CD4-positive, CD25-positive, alpha-beta regulatory T cell (primary cell): ENCODE results near the gene BTRC. TPM values are rescaled to one million over a fixed set of nuclear protein-coding genes. Genes with fewer than 3 reads are reported as not detected.

ENCODE experiments used
- ATAC-seq, 2 donors: fragments of 150-1000 bp; cut with Tn5 transposase; one replicate each; pipeline ENCODE4 v1.10.0; 2021; ENCODE audit warnings: low read depth in 2 of 2, moderate number of reproducible peaks in 2 of 2, moderate library complexity in 1 of 2
- DNase-seq, 3 donors: peaks; one replicate each; pipeline versions ENCODE4 v3.0.0 to v3.0.0-alpha.2; 2012 to 2022; ENCODE audit warnings: mixed read lengths in 1 of 3
- H3K27ac ChIP-seq: one replicate; pipeline ENCODE4 v1.7.0; 2013; ENCODE audit warnings: mild to moderate bottlenecking, low read length; ENCODE audit not compliant: insufficient read depth, poor library complexity, severe bottlenecking
- H3K27me3 ChIP-seq: one replicate; pipeline ENCODE4 v1.7.0; 2013; ENCODE audit warnings: low read length; ENCODE audit not compliant: control insufficient read depth, insufficient read depth
- H3K36me3 ChIP-seq: one replicate; pipeline ENCODE4 v1.7.0; 2013; ENCODE audit warnings: mild to moderate bottlenecking, low read length, moderate library complexity; ENCODE audit not compliant: control insufficient read depth, insufficient read depth
- H3K4me1 ChIP-seq: 2 replicates; pipeline ENCODE4 v1.7.0; 2013; ENCODE audit warnings: mild to moderate bottlenecking, low read length; ENCODE audit not compliant: insufficient read depth, control insufficient read depth, poor library complexity, severe bottlenecking
- H3K4me3 ChIP-seq: one replicate; pipeline ENCODE4 v1.7.0; 2013; ENCODE audit warnings: low read depth, mild to moderate bottlenecking, low read length, moderate library complexity
- H3K9me3 ChIP-seq, 2 experiments: 1 replicate in 1 of 2; 2 replicates in 1 of 2; pipeline ENCODE4 v1.7.0; 2013; ENCODE audit warnings: low read length in 2 of 2, mild to moderate bottlenecking in 1 of 2, moderate library complexity in 1 of 2; ENCODE audit not compliant: control insufficient read depth in 2 of 2
- H3K27ac Mint-ChIP-seq, 3 donors: one replicate each; pipeline ENCODE4 v1.8.0; 2020 to 2022; ENCODE audit warnings: mild to moderate bottlenecking in 3 of 3, mixed read lengths in 3 of 3, moderate library complexity in 2 of 3
- H3K27me3 Mint-ChIP-seq: one replicate; pipeline ENCODE4 v1.8.0; 2022; ENCODE audit warnings: mild to moderate bottlenecking, mixed read lengths
- H3K36me3 Mint-ChIP-seq: one replicate; pipeline ENCODE4 v1.8.0; 2020; ENCODE audit warnings: mixed read lengths
- H3K4me1 Mint-ChIP-seq, 4 donors: one replicate each; pipeline ENCODE4 v1.8.0; 2020 to 2022; ENCODE audit warnings: mixed read lengths in 4 of 4, mild to moderate bottlenecking in 1 of 4
- H3K4me3 Mint-ChIP-seq, 4 donors: one replicate each; pipeline ENCODE4 v1.8.0; 2020 to 2022; ENCODE audit warnings: mild to moderate bottlenecking in 4 of 4, mixed read lengths in 4 of 4, moderate library complexity in 3 of 4
- H3K9me3 Mint-ChIP-seq, 7 donors: one replicate each; pipeline ENCODE4 v1.8.0; 2020 to 2022; ENCODE audit warnings: mixed read lengths in 7 of 7, mild to moderate bottlenecking in 3 of 7, moderate library complexity in 2 of 7
- polyA plus RNA-seq, 4 donors: library from polyadenylated mRNA; unstranded; fragments of 300-500 nt; fragmentation: Illumina TruSeq; gene quantifications; one replicate each; pipeline ENCODE4 v1.2.3, GENCODE V29; 2021
- total RNA-seq: library from RNA; stranded (reverse); gene quantifications from one replicate; pipeline ENCODE4 v1.2.3, GENCODE V29; 2022

BTRC gene
- total and polyA plus RNA-seq, 5 donors from 2014 or later: 6.1 to 17.8 (median 8.9) TPM

DNA sequence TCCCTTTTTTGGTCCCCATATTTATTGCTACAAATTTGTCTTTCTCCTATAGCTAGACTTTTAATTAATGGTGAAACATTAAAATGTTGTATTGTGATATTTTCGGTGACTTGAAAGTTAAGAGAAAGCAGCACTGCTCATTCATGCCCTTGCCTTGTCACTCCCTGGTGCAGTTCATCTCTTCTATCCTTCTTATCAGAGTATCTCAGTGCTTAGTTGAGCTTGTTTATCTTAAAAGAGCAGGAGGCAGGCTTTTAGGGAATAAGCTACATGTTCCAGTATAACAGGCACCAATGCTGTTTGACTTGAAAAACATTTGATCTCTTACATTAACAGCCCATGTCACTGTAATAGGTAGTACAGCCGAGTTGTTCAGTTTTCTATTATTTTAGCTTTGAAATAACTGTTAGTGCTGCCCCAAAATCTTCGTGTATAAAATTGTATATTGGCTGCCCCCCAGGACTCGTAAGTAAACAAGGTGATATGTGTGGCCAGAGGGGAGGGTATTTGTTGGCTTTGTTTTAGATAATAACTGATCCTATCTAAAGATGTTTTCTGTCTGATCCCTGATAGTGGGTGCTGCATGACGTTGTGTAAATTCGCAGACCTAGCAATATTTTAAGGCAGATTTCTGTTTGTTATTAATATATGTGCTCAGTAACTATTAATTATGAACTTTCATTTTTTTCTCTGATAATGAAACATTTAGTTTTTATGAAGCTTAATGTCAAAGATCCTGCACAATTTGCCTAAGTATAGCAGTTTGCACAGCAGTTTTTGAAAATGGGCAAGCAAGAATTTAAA lies 96.5 kb downstream of the BTRC start:
- Histone ChIP-seq H3K27me3 (no peaks in the 10 kb centered on the region), H3K4me1 (peaks cover 5% of the 10 kb centered on the region), H3K4me3 (no peak overlapping the region), H3K27ac (no peak overlapping the region), H3K9me3 (no peaks in the 10 kb centered on the region), H3K36me3 (no peaks in the 10 kb centered on the region)
- no peak for DNase-seq
- Mint-ChIP-seq H3K4me1 (peaks cover 10 to 24% (median 15%) of the 10 kb centered on the region in 4 donors), H3K36me3 (no peaks in the 10 kb centered on the region), H3K4me3 (no peak overlapping the region), H3K9me3 (no peaks in the 10 kb centered on the region), H3K27ac (no peak overlapping the region), H3K27me3 (no peaks in the 10 kb centered on the region)
- ATAC-seq: no peak

GRCh38 chr10:101451261-101451660 lies 97.3 kb downstream of the BTRC start:
- Mint-ChIP-seq H3K27me3 (no peaks in the 10 kb centered on the region), H3K4me1 (peaks cover 7 to 24% (median 15%) of the 10 kb centered on the region in 4 donors), H3K27ac (no peak overlapping the region), H3K36me3 (no peaks in the 10 kb centered on the region), H3K9me3 (no peaks in the 10 kb centered on the region), H3K4me3 (no peak overlapping the region)
- Histone ChIP-seq H3K9me3 (no peaks in the 10 kb centered on the region), H3K27ac (no peak overlapping the region), H3K27me3 (no peaks in the 10 kb centered on the region), H3K4me3 (no peak overlapping the region), H3K36me3 (no peaks in the 10 kb centered on the region), H3K4me1 (peaks cover 5% of the 10 kb centered on the region)
- ATAC-seq: no peak
- no peak for DNase-seq

DNA sequence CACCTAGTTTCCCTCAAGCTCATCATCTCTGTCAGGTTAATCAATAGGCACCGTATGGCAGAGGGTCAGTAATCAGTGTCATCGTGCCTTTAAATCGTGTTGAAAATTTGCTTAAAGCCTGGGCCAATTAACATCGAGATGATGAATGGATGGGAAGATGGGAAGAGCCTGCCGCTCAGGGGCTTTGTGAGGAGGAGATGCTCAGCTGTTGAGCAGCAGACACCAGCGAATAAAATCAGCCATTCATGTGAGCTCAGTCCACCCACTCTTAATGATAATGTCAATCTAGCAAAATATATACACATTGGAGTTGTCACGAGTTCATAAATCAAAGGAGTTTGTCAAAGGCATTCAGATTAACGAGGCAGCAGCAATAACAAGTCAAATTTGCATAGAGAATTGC lies 97.7 kb downstream of the BTRC start:
- Mint-ChIP-seq H3K36me3 (no peaks in the 10 kb centered on the region), H3K4me1 (peaks cover 6 to 24% (median 15%) of the 10 kb centered on the region in 4 donors), H3K27ac (no peak overlapping the region), H3K9me3 (no peaks in the 10 kb centered on the region), H3K27me3 (no peaks in the 10 kb centered on the region), H3K4me3 (no peak overlapping the region)
- H3K4me1 ChIP-seq: peaks cover 5% of the 10 kb centered on the region
- DNase-seq (no peak), ATAC-seq (no peak)
- H3K36me3 ChIP-seq: no peaks in the 10 kb centered on the region
- no peaks in the 10 kb centered on the region for H3K27me3 ChIP-seq
- H3K9me3 ChIP-seq: no peaks in the 10 kb centered on the region
- no peak overlapping the region for H3K27ac ChIP-seq
- no peak overlapping the region for H3K4me3 ChIP-seq

DNA sequence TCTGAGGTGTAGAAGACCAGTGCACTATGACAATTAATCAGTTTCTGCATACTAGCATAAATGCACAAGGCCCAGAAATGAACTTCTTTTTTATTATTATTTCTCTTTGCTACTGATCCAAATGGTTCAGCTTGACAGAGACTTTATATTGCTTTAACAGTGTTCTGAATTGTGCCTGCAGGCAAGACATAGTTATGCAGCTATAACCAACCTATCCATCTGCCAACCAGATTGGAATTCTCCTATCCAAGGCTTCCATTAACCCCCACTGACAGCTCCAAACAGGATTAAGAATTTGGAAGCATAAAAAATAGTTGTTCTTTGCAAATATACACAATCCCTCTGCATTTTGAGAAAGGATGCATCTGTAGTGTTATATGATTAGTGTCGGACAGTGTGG lies 98.2 kb downstream of the BTRC start:
- no peak overlapping the region for H3K27ac ChIP-seq
- no peak overlapping the region for H3K4me3 ChIP-seq
- no peak overlapping the region for H3K4me3 Mint-ChIP-seq
- H3K9me3 Mint-ChIP-seq: no peaks in the 10 kb centered on the region
- ATAC-seq: no peak
- H3K36me3 Mint-ChIP-seq: no peaks in the 10 kb centered on the region
- H3K27me3 Mint-ChIP-seq: no peaks in the 10 kb centered on the region
- no peaks in the 10 kb centered on the region for H3K9me3 ChIP-seq
- DNase-seq: no peak
- H3K27ac Mint-ChIP-seq: no peak overlapping the region
- H3K4me1 Mint-ChIP-seq: peaks cover 8 to 24% (median 15%) of the 10 kb centered on the region in 4 donors
- no peaks in the 10 kb centered on the region for H3K27me3 ChIP-seq
- no peaks in the 10 kb centered on the region for H3K36me3 ChIP-seq
- H3K4me1 ChIP-seq: peaks cover 5% of the 10 kb centered on the region

DNA sequence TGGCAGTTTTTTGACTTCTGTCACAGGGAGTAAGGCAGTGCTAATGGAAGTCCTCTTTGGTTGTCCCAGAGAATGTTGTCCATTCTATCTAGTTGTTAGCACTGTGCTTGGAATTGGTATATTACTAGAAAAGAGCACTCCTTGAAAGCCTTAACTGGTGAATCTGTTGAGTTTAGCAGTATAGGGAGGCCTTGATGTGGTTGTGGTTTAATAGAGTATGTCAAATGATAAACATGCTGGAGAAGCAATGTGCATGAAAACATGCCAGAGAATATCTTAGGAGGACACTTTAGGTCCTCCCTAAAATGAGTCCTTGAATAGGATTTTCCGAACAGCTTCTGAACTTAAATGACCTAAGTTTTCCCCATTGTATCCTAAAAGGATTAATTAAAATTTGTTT lies 98.6 kb downstream of the BTRC start:
- no peak for ATAC-seq
- H3K4me3 ChIP-seq: peak overlapping the region; percentile 4
- H3K36me3 ChIP-seq: no peaks in the 10 kb centered on the region
- no peaks in the 10 kb centered on the region for H3K9me3 ChIP-seq
- H3K4me1 Mint-ChIP-seq: peaks cover 9 to 24% (median 15%) of the 10 kb centered on the region in 4 donors
- no peak overlapping the region for H3K27ac Mint-ChIP-seq
- H3K9me3 Mint-ChIP-seq: no peaks in the 10 kb centered on the region
- H3K4me3 Mint-ChIP-seq: no peak overlapping the region
- H3K27me3 Mint-ChIP-seq: no peaks in the 10 kb centered on the region
- peaks cover 5% of the 10 kb centered on the region for H3K4me1 ChIP-seq
- DNase-seq: no peak
- no peak overlapping the region for H3K27ac ChIP-seq
- H3K27me3 ChIP-seq: no peaks in the 10 kb centered on the region
- H3K36me3 Mint-ChIP-seq: no peaks in the 10 kb centered on the region

DNA sequence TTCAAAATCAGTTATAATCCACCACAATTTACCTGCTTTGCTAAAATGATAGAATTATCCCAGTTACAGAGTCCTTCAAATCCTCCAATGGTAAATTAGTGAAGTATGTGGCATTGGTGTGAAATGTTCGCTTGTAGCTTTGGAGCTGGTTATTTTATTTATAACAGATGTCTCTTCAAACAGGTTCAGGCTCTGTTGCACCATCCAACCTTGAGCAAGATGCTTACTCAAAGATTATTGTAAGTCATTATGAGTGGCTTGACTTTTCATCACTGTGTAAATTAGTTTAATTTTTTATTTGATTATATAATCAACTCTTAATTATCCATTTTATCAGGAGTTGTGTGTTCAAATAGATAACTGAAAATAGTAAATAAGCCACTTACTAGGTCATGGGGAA lies 99.4 kb downstream of the BTRC start:
- Histone ChIP-seq H3K9me3 (no peaks in the 10 kb centered on the region), H3K27ac (no peak overlapping the region), H3K36me3 (no peaks in the 10 kb centered on the region), H3K4me3 (no peak overlapping the region), H3K4me1 (peaks cover 5% of the 10 kb centered on the region), H3K27me3 (no peaks in the 10 kb centered on the region)
- Mint-ChIP-seq H3K36me3 (no peaks in the 10 kb centered on the region), H3K9me3 (no peaks in the 10 kb centered on the region), H3K27me3 (no peaks in the 10 kb centered on the region), H3K4me3 (no peak overlapping the region), H3K4me1 (peaks cover 9 to 24% (median 15%) of the 10 kb centered on the region in 4 donors), H3K27ac (no peak overlapping the region)
- DNase-seq (no peak), ATAC-seq (no peak)

- H3K4me3 ChIP-seq: no peak overlapping the region
- no peak overlapping the region for H3K27ac ChIP-seq
- H3K9me3 ChIP-seq: no peaks in the 10 kb centered on the region
- H3K36me3 ChIP-seq: no peaks in the 10 kb centered on the region
- peaks cover 5% of the 10 kb centered on the region for H3K4me1 ChIP-seq
- H3K27me3 ChIP-seq: no peaks in the 10 kb centered on the region
- H3K9me3 Mint-ChIP-seq: no peaks in the 10 kb centered on the region
- H3K27ac Mint-ChIP-seq: peak overlapping the region in 1 of 3 donors; percentile 39
- no peaks in the 10 kb centered on the region for H3K27me3 Mint-ChIP-seq
- ATAC-seq (no peak), DNase-seq (peak in 1 of 3 donors; percentile 19)
- H3K36me3 Mint-ChIP-seq: no peaks in the 10 kb centered on the region
- H3K4me3 Mint-ChIP-seq: no peak overlapping the region
- H3K4me1 Mint-ChIP-seq: peaks cover 9 to 24% (median 15%) of the 10 kb centered on the region in 4 donors
Observed at GRCh38 chr10:101453791-101454718, 100.1 kb downstream of the BTRC start.
